ENCODE results near the gene TARDBP. TPM values are rescaled to one million over a fixed set of nuclear protein-coding genes. Genes with fewer than 3 reads are reported as not detected.
"Not testable (repeated sequence)": the region's sequence is repeated elsewhere in the genome, so short reads cannot be mapped to it uniquely, and the experiment has no call there.

Gene TARDBP
- total RNA-seq, 1 experiment from 2014 or later, result 283 TPM

GRCh38 chr1:11031624-11032262 is 19.3 kb downstream of the TARDBP start:
- no peaks in the 10 kb centered on the region for H3K9me3 ChIP-seq (ENCODE audit: low read depth, low read length, poor library complexity, severe bottlenecking)
- H3K4me3 ChIP-seq (ENCODE audit: low read depth, low read length, poor library complexity, severe bottlenecking), result no peak overlapping the region
- ChIA-PET CTCF (interaction anchor here (0.6 kb wide), 1 partner anchor 611 kb away, joined by 3 read pairs; no protein-coding TSS in a partner anchor), POLR2A (ENCODE audit: low non-redundant PET) (no interaction called here)
- no peak for TF ChIP-seq EZH2 (IDR thresholded peaks at IDR 0.05; ENCODE audit: borderline replicate concordance, low read depth, low read length, poor library complexity, severe bottlenecking)
- no peak for TF ChIP-seq CTCF (conservative IDR thresholded peaks at IDR 0.05; ENCODE audit: low read depth, low read length)
- peaks cover 5% of the 10 kb centered on the region for H3K36me3 ChIP-seq (ENCODE audit: insufficient read depth, low read length, poor library complexity, severe bottlenecking)
- intact Hi-C loops (cut with micrococcal nuclease; ENCODE audit: unreplicated experiment), result no loop called here
- no TSS peak for BruUV-seq (replicated peaks)
- H3K4me1 ChIP-seq (ENCODE audit: insufficient read depth, low read length, poor library complexity, severe bottlenecking), result no peaks in the 10 kb centered on the region
- no peak for DNase-seq (ENCODE audit: low spot score)
- H3K27me3 ChIP-seq (replicated peaks; ENCODE audit: insufficient read depth, low read depth, low read length, poor library complexity), result no peaks in the 10 kb centered on the region
- H3K27ac ChIP-seq (ENCODE audit: low read depth, low read length, poor library complexity, severe bottlenecking), result no peak overlapping the region

- POLR2A ChIA-PET (ENCODE audit: low non-redundant PET); H3K27ac ChIP-seq (ENCODE audit: low read depth, low read length, poor library complexity, severe bottlenecking); DNase-seq (ENCODE audit: low spot score); BruUV-seq (replicated peaks); H3K36me3 ChIP-seq (ENCODE audit: insufficient read depth, low read length, poor library complexity, severe bottlenecking); H3K27me3 ChIP-seq (replicated peaks; ENCODE audit: insufficient read depth, low read depth, low read length, poor library complexity); H3K4me3 ChIP-seq (ENCODE audit: low read depth, low read length, poor library complexity, severe bottlenecking); H3K9me3 ChIP-seq (ENCODE audit: low read depth, low read length, poor library complexity, severe bottlenecking); H3K4me1 ChIP-seq (ENCODE audit: insufficient read depth, low read length, poor library complexity, severe bottlenecking): not testable (repeated sequence)
- CTCF ChIA-PET, result interaction anchor here (0.5 to 1.8 kb wide), 11 partner anchors 9 to 1042 kb away, joined by 3 to 21 read pairs (median 5); partner anchors contain the start of gene MASP2
- intact Hi-C loops (cut with micrococcal nuclease; ENCODE audit: unreplicated experiment), result loop anchor here (1.0 kb wide), 1 partner anchor 605 kb away; no protein-coding TSS in a partner anchor
These were observed 24.7 kb downstream of the TARDBP start for GRCh38 chr1:11037019-11037739.

GRCh38 chr1:11037740-11038182 is 25.3 kb downstream of the TARDBP start:
- H3K27ac ChIP-seq (ENCODE audit: low read depth, low read length, poor library complexity, severe bottlenecking), result no peak overlapping the region
- peak; percentile 90 for DNase-seq (ENCODE audit: low spot score)
- no peaks in the 10 kb centered on the region for H3K36me3 ChIP-seq (ENCODE audit: insufficient read depth, low read length, poor library complexity, severe bottlenecking)
- H3K4me1 ChIP-seq (ENCODE audit: insufficient read depth, low read length, poor library complexity, severe bottlenecking), result no peaks in the 10 kb centered on the region
- no peak overlapping the region for H3K4me3 ChIP-seq (ENCODE audit: low read depth, low read length, poor library complexity, severe bottlenecking)
- intact Hi-C loops (cut with micrococcal nuclease; ENCODE audit: unreplicated experiment), result loop anchor here (1.0 kb wide), 1 partner anchor 605 kb away; no protein-coding TSS in a partner anchor
- TF ChIP-seq CTCF (conservative IDR thresholded peaks at IDR 0.05; ENCODE audit: low read depth, low read length), result peak; percentile 99
- no peak for TF ChIP-seq EZH2 (IDR thresholded peaks at IDR 0.05; ENCODE audit: borderline replicate concordance, low read depth, low read length, poor library complexity, severe bottlenecking)
- no peaks in the 10 kb centered on the region for H3K27me3 ChIP-seq (replicated peaks; ENCODE audit: insufficient read depth, low read depth, low read length, poor library complexity)
- BruUV-seq (replicated peaks), result no TSS peak
- CTCF ChIA-PET, result interaction anchor here (0.5 to 1.8 kb wide), 15 partner anchors 9 to 1042 kb away, joined by 3 to 21 read pairs (median 5); partner anchors contain the start of gene MASP2
- no peaks in the 10 kb centered on the region for H3K9me3 ChIP-seq (ENCODE audit: low read depth, low read length, poor library complexity, severe bottlenecking)
- POLR2A ChIA-PET (ENCODE audit: low non-redundant PET), result no interaction called here
